Large intestine (tissue), 3 donors: ENCODE data around the gene GRIK3. TPM values are rescaled to one million over a fixed set of nuclear protein-coding genes. Genes with fewer than 3 reads are reported as not detected.

Source experiments
- DNase-seq, 2 donors: peaks; one replicate each; pipeline versions ENCODE4 v3.0.0 to v3.0.0-alpha.2; 2013
- H3K27ac ChIP-seq: one replicate; pipeline ENCODE4 v1.5.1; 2013; ENCODE audit warnings: low read length
- H3K27me3 ChIP-seq: 2 replicates; pipeline ENCODE4 v1.6.1; 2013; ENCODE audit warnings: low read length; ENCODE audit not compliant: control insufficient read depth, insufficient read depth
- H3K36me3 ChIP-seq: 2 replicates; pipeline ENCODE4 v1.6.1; 2013; ENCODE audit warnings: low read length; ENCODE audit not compliant: control insufficient read depth, insufficient read depth
- H3K4me1 ChIP-seq: one replicate; pipeline ENCODE4 v1.6.1; 2013; ENCODE audit warnings: low read length; ENCODE audit not compliant: control insufficient read depth, insufficient read depth
- H3K4me3 ChIP-seq: one replicate; pipeline ENCODE4 v1.5.1; 2013; ENCODE audit warnings: low read length
- H3K9me3 ChIP-seq: one replicate; pipeline ENCODE4 v1.6.1; 2013; ENCODE audit warnings: mild to moderate bottlenecking, low read depth, low read length, moderate library complexity; ENCODE audit not compliant: control insufficient read depth
- WGBS: methylation state at CpG from one replicate; pipeline ENCODE4 v1.1.5; 2013; ENCODE audit warnings: low lambda C conversion rate; ENCODE audit not compliant: insufficient coverage; 5-methylcytosine and 5-hydroxymethylcytosine counted together
- polyA plus RNA-seq: library from polyadenylated mRNA; unstranded; fragments of 120-200 nt; gene quantifications from one replicate; pipeline ENCODE4 v1.2.1, GENCODE V29; 2013

Gene GRIK3
- polyA plus RNA-seq, 1 donor, result 4.5 TPM

- no CpG with 5 or more reads among the region's 11 CpGs for WGBS
- H3K27ac ChIP-seq, result no peak overlapping the region
Observed at GRCh38 chr1:36882536-36883285, 151.6 kb downstream of the GRIK3 start.

GRCh38 chr1:36881541-36881940 is 152.8 kb downstream of the GRIK3 start:
- Histone ChIP-seq H3K4me3 (no peak overlapping the region), H3K4me1 (no peaks in the 10 kb centered on the region), H3K36me3 (no peaks in the 10 kb centered on the region), H3K9me3 (no peaks in the 10 kb centered on the region), H3K27ac (no peak overlapping the region), H3K27me3 (no peaks in the 10 kb centered on the region)
- DNase-seq, result no peak
- 100% methylated on average over 4 of the region's 6 CpGs for WGBS

More at GRCh38 chr1:36882536-36883285, 151.6 kb downstream of the GRIK3 start:
- H3K9me3 ChIP-seq, result no peaks in the 10 kb centered on the region
- no peaks in the 10 kb centered on the region for H3K27me3 ChIP-seq
- no peak overlapping the region for H3K4me3 ChIP-seq
- no peaks in the 10 kb centered on the region for H3K36me3 ChIP-seq
- no peak for DNase-seq
- no peaks in the 10 kb centered on the region for H3K4me1 ChIP-seq

- no peaks in the 10 kb centered on the region for H3K27me3 ChIP-seq
- H3K4me3 ChIP-seq, result no peak overlapping the region
- no peaks in the 10 kb centered on the region for H3K36me3 ChIP-seq
- H3K27ac ChIP-seq, result no peak overlapping the region
- H3K4me1 ChIP-seq, result no peaks in the 10 kb centered on the region
- no peak for DNase-seq
- WGBS, result no CpG with 5 or more reads among the region's 3 CpGs
- no peaks in the 10 kb centered on the region for H3K9me3 ChIP-seq
Observed at GRCh38 chr1:36881068-36881405, 153.3 kb downstream of the GRIK3 start.

GRCh38 chr1:36880155-36881067 is 153.9 kb downstream of the GRIK3 start:
- H3K4me3 ChIP-seq, result no peak overlapping the region
- H3K4me1 ChIP-seq, result no peaks in the 10 kb centered on the region
- no CpG with 5 or more reads among the region's 22 CpGs for WGBS
- DNase-seq, result no peak
- H3K27ac ChIP-seq, result no peak overlapping the region
- no peaks in the 10 kb centered on the region for H3K9me3 ChIP-seq
- H3K27me3 ChIP-seq, result no peaks in the 10 kb centered on the region
- no peaks in the 10 kb centered on the region for H3K36me3 ChIP-seq

GRCh38 chr1:36879613-36880012 is 154.7 kb downstream of the GRIK3 start:
- no peak for DNase-seq
- H3K36me3 ChIP-seq, result no peaks in the 10 kb centered on the region
- H3K27me3 ChIP-seq, result no peaks in the 10 kb centered on the region
- WGBS, result no CpG with 5 or more reads among the region's 6 CpGs
- H3K4me1 ChIP-seq, result no peaks in the 10 kb centered on the region
- H3K9me3 ChIP-seq, result no peaks in the 10 kb centered on the region
- no peak overlapping the region for H3K27ac ChIP-seq
- H3K4me3 ChIP-seq, result no peak overlapping the region

GRCh38 chr1:36876990-36877389 is 157.3 kb downstream of the GRIK3 start:
- Histone ChIP-seq H3K27me3 (no peaks in the 10 kb centered on the region), H3K4me1 (no peaks in the 10 kb centered on the region), H3K9me3 (no peaks in the 10 kb centered on the region), H3K27ac (no peak overlapping the region), H3K4me3 (no peak overlapping the region), H3K36me3 (no peaks in the 10 kb centered on the region)
- DNase-seq, result no peak
- no CpG with 5 or more reads among the region's 1 CpG for WGBS

- DNase-seq, result no peak
- Histone ChIP-seq H3K36me3 (no peaks in the 10 kb centered on the region), H3K4me3 (no peak overlapping the region), H3K27ac (no peak overlapping the region), H3K27me3 (no peaks in the 10 kb centered on the region), H3K9me3 (no peaks in the 10 kb centered on the region), H3K4me1 (no peaks in the 10 kb centered on the region)
- no CpG with 5 or more reads among the region's 6 CpGs for WGBS
Observed at GRCh38 chr1:36874271-36875060, 159.8 kb downstream of the GRIK3 start.

GRCh38 chr1:36872858-36873257 is 161.5 kb downstream of the GRIK3 start:
- Histone ChIP-seq H3K9me3 (no peaks in the 10 kb centered on the region), H3K4me1 (no peaks in the 10 kb centered on the region), H3K27ac (no peak overlapping the region), H3K36me3 (no peaks in the 10 kb centered on the region), H3K27me3 (no peaks in the 10 kb centered on the region), H3K4me3 (no peak overlapping the region)
- no peak for DNase-seq
- WGBS, result no CpG with 5 or more reads among the region's 3 CpGs

GRCh38 chr1:36872126-36872754 is 162.1 kb downstream of the GRIK3 start:
- no peaks in the 10 kb centered on the region for H3K9me3 ChIP-seq
- H3K27ac ChIP-seq, result no peak overlapping the region
- no peak for DNase-seq
- no peaks in the 10 kb centered on the region for H3K4me1 ChIP-seq
- no peaks in the 10 kb centered on the region for H3K27me3 ChIP-seq
- H3K36me3 ChIP-seq, result no peaks in the 10 kb centered on the region
- WGBS, result no CpG with 5 or more reads among the region's 22 CpGs
- H3K4me3 ChIP-seq, result no peak overlapping the region
